IMR-90 (cell line): ENCODE results near the gene SLC9A1. TPM values are rescaled to one million over a fixed set of nuclear protein-coding genes. Genes with fewer than 3 reads are reported as not detected.

Experiments
- ATAC-seq: fragments of 200-7000 bp; cut with Tn5 transposase; 2 replicates; pipeline ENCODE4 v1.9.1; 2020; ENCODE audit warnings: low read depth, mild to moderate bottlenecking, moderate library complexity
- BruUV-seq: library from RNA; stranded (reverse); fragments of 400-500 nt; replicated peaks from 2 replicates; lab custom pipeline; 2021; lab: Mats Ljungman, UMichigan
- CTCF ChIA-PET: fragments of 300-600 bp; formaldehyde crosslinking; extraction: SDS; loops from one replicate; lab custom pipeline; 2021; ENCODE audit warnings: antibody characterized with exemption; lab: Yijun Ruan, JAX
- POLR2A ChIA-PET: fragments of 300-600 bp; sonication (Branson Sonifier 250); formaldehyde crosslinking; loops from one replicate; lab custom pipeline; 2022; ENCODE audit warnings: antibody characterized with exemption; ENCODE audit not compliant: unreplicated experiment; lab: Charles Lee
- DNase-seq: peaks from one replicate; pipeline ENCODE4 v3.0.0; 2013
- H2AFZ ChIP-seq: replicated peaks from 2 replicates; pipeline ENCODE3; 2013; ENCODE audit warnings: low read length, mild to moderate bottlenecking; ENCODE audit not compliant: poor library complexity
- H2AK5ac ChIP-seq: 2 replicates; pipeline ENCODE4 v1.6.1; 2013; ENCODE audit warnings: low read depth, low read length, inconsistent platforms
- H2AK9ac ChIP-seq: replicated peaks from 2 replicates; pipeline ENCODE3; 2013; ENCODE audit warnings: mild to moderate bottlenecking, low read depth, low read length, moderate library complexity; ENCODE audit not compliant: poor library complexity
- H2BK120ac ChIP-seq: 2 replicates; pipeline ENCODE4 v1.6.1; 2013; ENCODE audit warnings: low read depth, low read length, inconsistent platforms
- H2BK15ac ChIP-seq: 3 replicates; pipeline ENCODE4 v1.6.1; 2013; ENCODE audit warnings: low read depth, low read length, inconsistent platforms
- H2BK20ac ChIP-seq: 2 replicates; pipeline ENCODE4 v1.6.1; 2013; ENCODE audit warnings: low read depth, mild to moderate bottlenecking, inconsistent platforms, low read length, moderate library complexity
- H2BK5ac ChIP-seq: 2 replicates; pipeline ENCODE4 v1.6.1; 2013; ENCODE audit warnings: mild to moderate bottlenecking, low read depth, low read length, inconsistent platforms; ENCODE audit not compliant: poor library complexity, severe bottlenecking
- H3K14ac ChIP-seq: replicated peaks from 2 replicates; pipeline ENCODE4 v1.6.1; 2013; ENCODE audit warnings: low read depth, low read length, inconsistent platforms
- H3K18ac ChIP-seq: 2 replicates; pipeline ENCODE4 v1.6.1; 2013; ENCODE audit warnings: low read depth, low read length, control low read depth
- H3K23ac ChIP-seq: 2 replicates; pipeline ENCODE4 v1.6.1; 2013; ENCODE audit warnings: low read depth, low read length, inconsistent platforms
- H3K27ac ChIP-seq: 2 replicates; pipeline ENCODE4 v1.5.1; 2013; ENCODE audit warnings: mild to moderate bottlenecking, control low read depth, low read length; ENCODE audit not compliant: insufficient read depth
- H3K27me3 ChIP-seq: 2 replicates; pipeline ENCODE4 v1.6.1; 2013; ENCODE audit warnings: low read length; ENCODE audit not compliant: control insufficient read depth, insufficient read depth
- H3K36me3 ChIP-seq: 2 replicates; pipeline ENCODE4 v1.6.1; 2013; ENCODE audit warnings: low read length, mixed read lengths; ENCODE audit not compliant: control insufficient read depth, insufficient read depth
- H3K4ac ChIP-seq: 2 replicates; pipeline ENCODE4 v1.6.1; 2013; ENCODE audit warnings: low read depth, low read length, inconsistent platforms
- H3K4me1 ChIP-seq: 2 replicates; pipeline ENCODE4 v1.6.1; 2013; ENCODE audit warnings: low read length, mixed read lengths; ENCODE audit not compliant: control insufficient read depth, insufficient read depth
- H3K4me2 ChIP-seq: 2 replicates; pipeline ENCODE4 v1.6.1; 2013; ENCODE audit warnings: low read depth, mild to moderate bottlenecking, control low read depth, low read length, moderate library complexity
- H3K4me3 ChIP-seq: 2 replicates; pipeline ENCODE4 v1.5.1; 2013; ENCODE audit warnings: low read depth, mild to moderate bottlenecking, control low read depth, low read length, moderate library complexity; ENCODE audit not compliant: insufficient read depth
- H3K56ac ChIP-seq: 2 replicates; pipeline ENCODE4 v1.6.1; 2013; ENCODE audit warnings: low read length, inconsistent platforms; ENCODE audit not compliant: insufficient read depth; ENCODE audit errors: extremely low read depth
- H3K79me1 ChIP-seq, 2 experiments: 2 replicates each; pipeline ENCODE4 v1.6.1; 2013; ENCODE audit warnings: low read length in 2 of 2, inconsistent platforms in 1 of 2, low read depth in 1 of 2
- H3K9ac ChIP-seq: 2 replicates; pipeline ENCODE4 v1.6.1; 2013; ENCODE audit warnings: low read depth, low read length, control low read depth
- H3K9me1 ChIP-seq: 2 replicates; pipeline ENCODE4 v1.6.1; 2013; ENCODE audit warnings: low read length, inconsistent platforms; ENCODE audit not compliant: insufficient read depth
- H3K9me3 ChIP-seq: 2 replicates; pipeline ENCODE4 v1.6.1; 2013; ENCODE audit warnings: low read length; ENCODE audit not compliant: control insufficient read depth, insufficient read depth
- H4K20me1 ChIP-seq: 2 replicates; pipeline ENCODE4 v1.6.1; 2013; ENCODE audit warnings: low read length, inconsistent platforms; ENCODE audit not compliant: insufficient read depth
- H4K5ac ChIP-seq: 2 replicates; pipeline ENCODE4 v1.6.1; 2013; ENCODE audit warnings: mild to moderate bottlenecking, low read depth, low read length, control low read depth
- H4K8ac ChIP-seq, 2 experiments: 2 replicates each; pipeline ENCODE4 v1.6.1; 2013; ENCODE audit warnings: low read depth in 2 of 2, low read length in 2 of 2, control low read depth in 1 of 2, inconsistent platforms in 1 of 2
- H4K91ac ChIP-seq: 2 replicates; pipeline ENCODE4 v1.6.1; 2013; ENCODE audit warnings: low read depth, low read length, inconsistent platforms; ENCODE audit not compliant: insufficient read depth
- BHLHE40 ChIP-seq: fragments of 150-350 bp; IDR thresholded peaks from 2 replicates; pipeline ENCODE4 v1.6.1; 2016; ENCODE audit warnings: mild to moderate bottlenecking, low read depth, low read length
- CEBPB ChIP-seq: IDR thresholded peaks from 2 replicates; pipeline ENCODE4 v1.6.1; 2012; ENCODE audit warnings: low read depth, low read length, improper control_type of control experiment
- CHD1 ChIP-seq: IDR thresholded peaks from 2 replicates; pipeline ENCODE4 v1.6.1; 2012; ENCODE audit warnings: low read depth, low read length, improper control_type of control experiment
- ELK1 ChIP-seq: fragments of 150-350 bp; IDR thresholded peaks from 2 replicates; pipeline ENCODE4 v1.6.1; 2016; ENCODE audit warnings: low read depth, mild to moderate bottlenecking, low read length, moderate library complexity, borderline replicate concordance
- FOS ChIP-seq: fragments of 150-350 bp; IDR thresholded peaks from 2 replicates; pipeline ENCODE4 v1.6.1; 2016; ENCODE audit warnings: low read depth, low read length
- MAFK ChIP-seq: IDR thresholded peaks from 2 replicates; pipeline ENCODE4 v1.6.1; 2012; ENCODE audit warnings: low read depth, low read length, improper control_type of control experiment
- MAZ ChIP-seq: IDR thresholded peaks from 2 replicates; pipeline ENCODE4 v1.6.1; 2012; ENCODE audit warnings: low read depth, mild to moderate bottlenecking, low read length, improper control_type of control experiment, moderate library complexity, borderline replicate concordance
- MXI1 ChIP-seq: IDR thresholded peaks from 2 replicates; pipeline ENCODE4 v1.6.1; 2012; ENCODE audit warnings: low read depth, mild to moderate bottlenecking, low read length, moderate library complexity, borderline replicate concordance
- NFE2L2 ChIP-seq: fragments of 150-350 bp; IDR thresholded peaks from 2 replicates; pipeline ENCODE4 v1.6.1; 2016; ENCODE audit warnings: low read depth, mild to moderate bottlenecking, low read length
- POLR2A ChIP-seq: IDR thresholded peaks from 2 replicates; pipeline ENCODE4 v1.6.1; 2012; ENCODE audit warnings: mild to moderate bottlenecking, low read depth, low read length
- RAD21 ChIP-seq: IDR thresholded peaks from 2 replicates; pipeline ENCODE4 v1.6.1; 2012; ENCODE audit warnings: low read length, improper control_type of control experiment
- RCOR1 ChIP-seq: IDR thresholded peaks from 2 replicates; pipeline ENCODE4 v1.6.1; 2012; ENCODE audit warnings: mild to moderate bottlenecking, low read length, improper control_type of control experiment; ENCODE audit not compliant: insufficient replicate concordance
- RFX5 ChIP-seq: IDR thresholded peaks from 2 replicates; pipeline ENCODE4 v1.8.0; 2012; ENCODE audit warnings: low read depth, mild to moderate bottlenecking, low read length, moderate library complexity
- SMC3 ChIP-seq: fragments of 150-350 bp; IDR thresholded peaks from 2 replicates; pipeline ENCODE4 v1.6.1; 2016; ENCODE audit warnings: low read depth, mild to moderate bottlenecking, antibody characterized with exemption, low read length, moderate library complexity
- USF2 ChIP-seq: fragments of 150-350 bp; IDR thresholded peaks from 2 replicates; pipeline ENCODE4 v1.6.1; 2017; ENCODE audit warnings: mild to moderate bottlenecking, antibody characterized with exemption, low read length, low read depth
- WGBS, 2 experiments: methylation state at CpG; one replicate each; pipeline versions ENCODE4 v1.1.5 to v1.1.7; 2013; ENCODE audit warnings: missing lambda C conversion rate in 2 of 2; ENCODE audit not compliant: insufficient read length in 1 of 2; ENCODE audit errors: extremely low coverage in 2 of 2; 5-methylcytosine and 5-hydroxymethylcytosine counted together
- dilution Hi-C: fragments of 300-500 bp; cut with HindIII; formaldehyde crosslinking; loops from one replicate; pipeline ENCODE4 v1.14.3; 2018; ENCODE audit warnings: low sequenced_read_pairs; ENCODE audit not compliant: unreplicated experiment
- in situ Hi-C: fragments of 300-500 bp; cut with MboI; formaldehyde crosslinking; loops from 3 replicates; pipeline ENCODE4 v1.14.3; 2019; ENCODE audit warnings: low sequenced_read_pairs, inconsistent platforms, mixed read lengths
- intact Hi-C: fragments of 100-400 bp; cut with micrococcal nuclease; formaldehyde crosslinking; loops from 2 replicates; pipeline ENCODE4 v1.10.0; 2022
- polyA plus RNA-seq, 3 experiments: library from polyadenylated mRNA; depleted of rRNA; stranded (reverse); fragments of >200 nt; gene quantifications; 2 replicates each; pipeline ENCODE4 v1.2.3, GENCODE V29; 2012; ENCODE audit warnings: low replicate concordance in 1 of 3
- total RNA-seq: library from RNA; depleted of rRNA; stranded (reverse); fragments of >200 nt; gene quantifications from 2 replicates; pipeline ENCODE4 v1.2.3, GENCODE V29; 2012
- TF ChIP-seq, protein P1 (sequence below): conservative IDR thresholded peaks from 2 replicates; pipeline ENCODE4 v1.5.1; 2012; ENCODE audit warnings: mild to moderate bottlenecking, low read depth, low read length, improper control_type of control experiment

Gene SLC9A1
- total and polyA plus RNA-seq, 2 of the 4 experiments (the other 2 are of a cell fraction): 2.0 to 21.2 TPM

- ATAC-seq: no peak
- DNase-seq: no peak
- POLR2A ChIA-PET: no interaction called here
- in situ Hi-C loops: no loop called here
- H2AK5ac ChIP-seq: no peak overlapping the region
- H2AFZ ChIP-seq: no peak overlapping the region
- H2AK9ac ChIP-seq: no peak overlapping the region
- no peaks in the 10 kb centered on the region for H3K27me3 ChIP-seq
- H3K4me2 ChIP-seq: no peak overlapping the region
- H3K56ac ChIP-seq: no peak overlapping the region
- WGBS, 2 experiments: 100% methylated on average over 1 of the region's 5 CpGs; no CpG with 5 or more reads in 1 of the 2 experiments
- no peaks in the 10 kb centered on the region for H3K79me1 ChIP-seq
- H4K5ac ChIP-seq: no peak overlapping the region
- H3K9ac ChIP-seq: no peak overlapping the region
- dilution Hi-C loops: no loop called here
- H4K91ac ChIP-seq: no peak overlapping the region
- no peak overlapping the region for H2BK15ac ChIP-seq
- no peaks in the 10 kb centered on the region for H3K9me1 ChIP-seq
- CTCF ChIA-PET: no interaction called here
- H3K4ac ChIP-seq: no peak overlapping the region
- H3K14ac ChIP-seq: no peak overlapping the region
- intact Hi-C loops: no loop called here
- no peak overlapping the region for H4K8ac ChIP-seq
- H3K9me3 ChIP-seq: no peaks in the 10 kb centered on the region
- H3K18ac ChIP-seq: no peak overlapping the region
- H2BK5ac ChIP-seq: no peak overlapping the region
- no peaks in the 10 kb centered on the region for H4K20me1 ChIP-seq
- H3K4me3 ChIP-seq: no peak overlapping the region
- H2BK20ac ChIP-seq: no peak overlapping the region
- BruUV-seq: no TSS peak
- TF ChIP-seq MXI1 (no peak), RFX5 (no peak), MAZ (no peak), NFE2L2 (no peak), USF2 (no peak), POLR2A (no peak), RCOR1 (no peak), CHD1 (no peak), MAFK (no peak), FOS (no peak), RAD21 (no peak), SMC3 (no peak), CEBPB (no peak), BHLHE40 (no peak), ELK1 (no peak)
- TF ChIP-seq, protein P1, sequence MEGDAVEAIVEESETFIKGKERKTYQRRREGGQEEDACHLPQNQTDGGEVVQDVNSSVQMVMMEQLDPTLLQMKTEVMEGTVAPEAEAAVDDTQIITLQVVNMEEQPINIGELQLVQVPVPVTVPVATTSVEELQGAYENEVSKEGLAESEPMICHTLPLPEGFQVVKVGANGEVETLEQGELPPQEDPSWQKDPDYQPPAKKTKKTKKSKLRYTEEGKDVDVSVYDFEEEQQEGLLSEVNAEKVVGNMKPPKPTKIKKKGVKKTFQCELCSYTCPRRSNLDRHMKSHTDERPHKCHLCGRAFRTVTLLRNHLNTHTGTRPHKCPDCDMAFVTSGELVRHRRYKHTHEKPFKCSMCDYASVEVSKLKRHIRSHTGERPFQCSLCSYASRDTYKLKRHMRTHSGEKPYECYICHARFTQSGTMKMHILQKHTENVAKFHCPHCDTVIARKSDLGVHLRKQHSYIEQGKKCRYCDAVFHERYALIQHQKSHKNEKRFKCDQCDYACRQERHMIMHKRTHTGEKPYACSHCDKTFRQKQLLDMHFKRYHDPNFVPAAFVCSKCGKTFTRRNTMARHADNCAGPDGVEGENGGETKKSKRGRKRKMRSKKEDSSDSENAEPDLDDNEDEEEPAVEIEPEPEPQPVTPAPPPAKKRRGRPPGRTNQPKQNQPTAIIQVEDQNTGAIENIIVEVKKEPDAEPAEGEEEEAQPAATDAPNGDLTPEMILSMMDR: no peak
- H3K23ac ChIP-seq: no peak overlapping the region
- no peak overlapping the region for H2BK120ac ChIP-seq
- no peaks in the 10 kb centered on the region for H3K36me3 ChIP-seq
- 0 out of 2 replicates have a peak, but pooled peaks cover 2% of the 10 kb centered on the region for H3K4me1 ChIP-seq
- H3K27ac ChIP-seq: no peak overlapping the region
These were observed 6.7 kb upstream of the SLC9A1 start for GRCh38 chr1:27161594-27161993.
